ENCODE data around the gene LIN9. TPM values are rescaled to one million over a fixed set of nuclear protein-coding genes. Genes with fewer than 3 reads are reported as not detected.

Gene LIN9
- 11.3 TPM for total RNA-seq

GRCh38 chr1:226308723-226309397 lies at the start of gene LIN9:
LIN9 (minus strand) TSS chr1:226309164; CDS start chr1:226309139, 25 bp downstream.

GRCh38 chr1:226223157-226223785 lies 85.7 kb downstream of the LIN9 start, which contains the start of gene MIXL1:
MIXL1 (plus strand) TSS chr1:226223664; CDS start chr1:226223682, 18 bp downstream.

GRCh38 chr1:226186124-226187018 lies 122.6 kb downstream of the LIN9 start, which contains the start of gene ACBD3:
ACBD3 (minus strand) TSS chr1:226186741; CDS start chr1:226186675, 66 bp downstream.

Other genes starting within 250 kb of the LIN9 start
- gene H3-3A, start 246.4 kb downstream of the LIN9 start, total RNA-seq: 625 TPM
- gene ACBD3, start 122.4 kb downstream of the LIN9 start, total RNA-seq: 67.6 TPM
- gene MIXL1, start 85.5 kb downstream of the LIN9 start, total RNA-seq: not detected
- gene PARP1, start 98.9 kb upstream of the LIN9 start, total RNA-seq: 194 TPM
- gene STUM, start 239.6 kb upstream of the LIN9 start, total RNA-seq: 2.9 TPM